ENCODE results near the gene PAK5.

PAK5 gene

DNA sequence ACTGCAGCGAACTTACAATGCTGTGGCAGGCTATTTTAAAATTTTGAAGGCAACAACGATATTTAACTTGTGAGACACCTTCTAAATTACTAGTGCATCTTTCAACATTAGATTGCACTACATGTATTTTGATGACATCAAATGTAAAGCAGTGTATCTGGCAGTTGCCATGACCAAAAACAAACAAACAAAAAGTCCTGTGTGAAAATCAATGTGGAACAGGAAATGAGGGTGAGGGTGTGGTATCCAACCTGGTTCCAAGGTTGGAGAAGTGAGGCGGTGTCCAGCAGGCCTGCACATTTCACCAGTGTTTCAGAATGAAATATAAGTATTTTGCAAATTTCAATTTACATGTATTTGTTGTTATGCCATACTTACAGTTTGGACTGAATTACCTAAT is 212.5 kb downstream of the PAK5 start:
- in situ Hi-C loops (cut with MboI; ENCODE audit: low sequenced_read_pairs) = no loop called here

DNA sequence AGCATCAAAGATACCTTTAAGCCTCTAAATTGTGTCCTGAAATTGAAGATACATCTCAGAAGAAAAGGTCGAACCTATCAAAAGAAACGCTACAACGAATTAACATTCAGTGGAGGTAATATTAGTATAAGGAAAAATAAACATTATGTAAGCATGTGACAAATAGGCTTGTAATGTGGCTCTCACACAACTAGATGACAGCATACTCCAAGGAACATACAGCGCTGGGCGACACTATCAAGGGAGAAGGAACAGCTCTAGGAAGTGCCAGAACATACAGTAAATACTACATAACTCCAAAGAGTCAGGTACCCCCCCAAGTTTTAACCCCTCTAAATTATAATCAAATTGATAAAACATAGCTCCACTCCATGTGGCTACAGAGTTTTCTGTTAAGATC is 220.9 kb downstream of the PAK5 start:
- in situ Hi-C loops (cut with MboI; ENCODE audit: low sequenced_read_pairs) = no loop called here

DNA sequence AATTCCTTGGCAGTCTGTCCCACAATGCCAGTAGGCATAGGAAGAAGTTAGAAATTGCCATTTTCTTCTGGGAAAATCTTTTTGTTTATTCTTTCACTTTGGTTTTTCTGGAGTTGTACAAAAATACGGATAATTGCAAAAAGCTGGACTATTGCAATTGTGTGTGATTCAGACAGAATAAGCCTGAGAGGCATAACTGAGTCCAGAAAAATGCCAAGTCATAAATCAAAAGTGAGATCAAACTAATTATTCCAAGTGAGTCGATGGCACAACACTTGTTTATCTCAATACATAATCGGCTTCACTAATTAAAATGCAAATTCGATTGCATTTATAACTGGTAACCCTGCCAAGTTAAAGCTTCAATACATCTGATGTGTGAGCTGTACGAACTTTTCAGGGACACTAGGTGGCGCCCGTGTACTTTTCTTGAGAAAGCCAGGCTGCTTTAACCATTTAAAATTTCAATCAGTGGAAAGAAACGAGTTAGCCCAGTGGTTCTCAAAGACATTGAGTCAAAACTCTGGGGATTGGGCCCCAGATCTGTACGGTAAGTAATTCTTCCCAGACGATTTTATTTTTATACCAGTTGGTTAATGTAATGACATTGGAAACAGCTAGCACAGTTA is 221.9 kb downstream of the PAK5 start:
- in situ Hi-C loops (cut with MboI; ENCODE audit: low sequenced_read_pairs) = no loop called here

DNA sequence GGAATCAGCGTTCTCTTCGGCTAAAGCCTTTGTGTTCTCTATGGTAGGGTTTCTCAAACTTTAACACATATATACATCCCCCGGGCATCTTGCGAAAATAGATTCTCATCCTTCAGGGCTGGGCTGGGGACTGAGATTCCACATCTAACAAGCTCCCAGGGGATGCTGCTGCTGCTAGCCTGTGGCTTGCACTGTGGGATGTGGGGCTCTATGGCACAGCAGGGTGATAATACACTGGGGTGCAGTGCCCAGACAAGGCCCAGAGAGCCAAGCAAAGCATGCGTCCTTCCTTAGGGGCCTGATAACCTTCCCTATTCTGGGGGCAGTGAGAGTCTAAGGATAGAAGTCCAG is 222.4 kb downstream of the PAK5 start:
- in situ Hi-C loops (cut with MboI; ENCODE audit: low sequenced_read_pairs) = no loop called here

DNA sequence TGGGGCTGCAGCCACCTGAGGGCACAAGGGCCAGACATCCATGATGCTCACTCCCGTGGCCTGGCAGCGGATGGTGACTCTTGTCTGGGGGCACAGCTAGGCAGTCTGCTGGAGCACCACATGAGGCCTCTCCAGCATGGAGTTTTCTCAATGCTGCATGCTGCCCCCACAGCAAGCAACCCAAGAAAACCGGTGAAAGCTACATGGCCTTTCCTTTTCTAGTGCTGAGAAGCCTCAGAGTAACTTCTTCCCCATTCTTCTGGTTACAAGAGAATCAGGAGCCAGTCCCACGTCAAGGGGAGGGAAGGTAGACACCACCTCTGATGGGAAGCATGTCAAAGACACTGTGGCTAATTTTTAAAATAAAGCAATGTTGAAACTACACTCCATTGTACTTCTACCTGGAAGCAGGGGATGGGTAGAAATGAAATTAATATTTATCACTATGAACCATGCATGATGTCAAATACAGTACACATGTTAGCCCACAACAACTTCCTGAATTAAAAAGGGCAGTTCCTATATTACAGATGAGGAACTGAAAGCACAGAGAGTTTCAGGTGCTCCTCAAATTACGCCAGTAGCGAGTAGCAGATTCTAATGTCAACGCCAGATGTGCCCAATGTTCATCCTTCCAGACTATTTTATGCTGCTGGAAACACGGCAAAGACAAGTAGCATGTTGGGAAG is 223.0 kb downstream of the PAK5 start:
- in situ Hi-C loops (cut with MboI; ENCODE audit: low sequenced_read_pairs) = no loop called here

DNA sequence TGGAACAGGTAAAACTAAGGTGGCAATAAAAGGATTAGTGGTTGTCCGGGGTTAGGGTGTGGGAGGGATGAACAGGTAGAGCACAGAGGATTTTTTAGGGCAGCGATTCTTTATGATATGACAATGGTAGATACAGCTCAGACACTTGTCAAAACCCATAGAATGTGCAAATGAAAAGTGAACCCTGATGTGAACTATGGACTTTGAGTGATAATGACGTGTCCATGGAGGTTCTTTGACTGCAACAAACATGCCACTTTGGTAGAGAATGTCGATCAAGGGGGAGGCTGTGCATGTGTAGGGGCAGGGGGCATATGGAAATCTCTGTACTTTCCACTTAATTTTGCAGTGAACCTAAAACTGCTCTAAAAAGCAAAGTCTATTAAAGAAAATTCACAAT is 223.8 kb downstream of the PAK5 start:
- in situ Hi-C loops (cut with MboI; ENCODE audit: low sequenced_read_pairs) = no loop called here

DNA sequence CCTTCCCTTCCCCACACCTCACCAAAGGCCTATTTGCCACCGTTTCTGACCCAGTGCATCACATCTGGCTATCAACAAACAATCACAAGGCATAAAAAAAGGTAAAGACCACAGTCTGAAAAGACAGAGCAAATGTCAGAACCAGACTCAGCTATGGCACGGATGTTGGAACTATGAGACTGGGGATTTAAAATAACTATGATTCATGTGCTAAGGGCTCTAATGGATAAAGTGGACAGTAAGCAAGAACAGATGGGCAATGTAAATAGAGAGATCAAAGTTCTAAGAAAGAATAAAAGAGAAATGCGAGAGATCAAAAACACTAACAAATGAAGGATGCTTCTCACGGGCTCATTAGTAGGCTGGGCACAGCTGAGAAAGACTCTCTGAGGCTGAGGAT is 225.0 kb downstream of the PAK5 start:
- in situ Hi-C loops (cut with MboI; ENCODE audit: low sequenced_read_pairs) = no loop called here

DNA sequence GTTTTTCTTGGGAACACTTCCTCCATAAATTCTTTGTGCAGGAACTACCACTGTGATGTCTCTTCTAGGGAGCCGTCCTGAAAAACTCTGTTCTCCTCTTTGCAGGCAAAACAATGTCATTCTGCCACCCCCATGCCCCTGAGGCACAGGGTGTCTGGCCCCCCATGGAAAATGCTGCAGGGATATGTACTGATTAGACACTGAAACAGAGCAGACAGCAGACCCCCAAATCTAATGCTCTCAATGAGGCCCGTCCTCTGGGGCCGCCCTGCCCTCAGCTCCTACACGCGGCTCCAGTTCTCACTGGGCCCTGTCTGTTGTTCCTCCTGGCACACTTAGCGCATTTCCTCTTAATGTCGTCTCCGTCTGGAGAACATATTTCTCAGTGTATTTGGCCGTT is 227.0 kb downstream of the PAK5 start:
- in situ Hi-C loops (cut with MboI; ENCODE audit: low sequenced_read_pairs) = no loop called here

DNA sequence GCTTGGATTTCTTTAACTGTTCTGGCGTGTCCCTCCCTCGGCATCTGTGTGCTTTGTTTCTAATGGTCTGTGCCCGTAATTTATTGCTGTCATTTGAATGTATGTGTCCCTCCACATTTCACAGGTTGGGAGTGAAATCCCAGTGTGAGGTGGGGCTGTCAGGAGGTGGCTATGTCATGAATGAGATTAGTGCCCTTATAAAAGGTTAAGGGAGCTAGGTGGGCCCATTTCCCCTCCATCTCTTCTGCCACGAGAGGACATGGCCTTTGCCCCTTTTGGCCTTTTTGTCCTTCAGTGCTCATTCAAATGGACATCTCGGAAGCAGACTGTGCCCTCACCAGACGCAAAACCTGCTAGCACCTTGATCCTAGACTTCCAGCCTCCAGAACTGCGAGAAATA is 228.2 kb downstream of the PAK5 start:
- in situ Hi-C loops (cut with MboI; ENCODE audit: low sequenced_read_pairs) = no loop called here

DNA sequence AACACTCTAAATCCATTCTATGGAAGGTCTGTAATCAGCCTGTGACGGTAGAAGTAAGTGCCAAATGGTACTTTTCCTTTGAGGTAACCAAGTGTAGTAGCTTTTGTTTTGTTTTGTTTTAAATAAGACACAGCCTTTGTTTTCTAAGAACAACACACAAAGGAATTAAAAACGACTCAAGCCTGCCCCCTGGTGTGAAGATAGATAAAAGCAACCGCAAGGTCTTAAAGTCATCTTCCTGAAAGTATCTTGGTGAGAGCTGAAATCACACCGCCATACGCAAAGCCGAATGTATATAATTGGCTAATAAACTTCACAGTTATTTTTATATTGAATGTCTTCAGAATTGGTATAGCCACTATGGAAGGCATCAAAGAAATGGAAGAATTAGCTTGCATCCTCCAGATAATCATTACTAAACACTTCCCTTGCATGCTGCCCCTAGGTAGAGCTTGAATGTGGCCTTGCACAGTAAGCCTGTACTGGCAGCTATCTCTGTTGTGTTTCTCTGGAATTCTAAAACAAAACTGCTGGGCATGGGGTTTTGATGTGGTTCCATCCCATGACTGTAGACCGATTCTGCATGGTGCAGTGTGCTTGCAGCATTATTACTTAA is 228.9 kb downstream of the PAK5 start:
- in situ Hi-C loops (cut with MboI; ENCODE audit: low sequenced_read_pairs) = loop anchor here (10.0 kb wide), 1 partner anchor 195 kb away; no protein-coding TSS in a partner anchor

DNA sequence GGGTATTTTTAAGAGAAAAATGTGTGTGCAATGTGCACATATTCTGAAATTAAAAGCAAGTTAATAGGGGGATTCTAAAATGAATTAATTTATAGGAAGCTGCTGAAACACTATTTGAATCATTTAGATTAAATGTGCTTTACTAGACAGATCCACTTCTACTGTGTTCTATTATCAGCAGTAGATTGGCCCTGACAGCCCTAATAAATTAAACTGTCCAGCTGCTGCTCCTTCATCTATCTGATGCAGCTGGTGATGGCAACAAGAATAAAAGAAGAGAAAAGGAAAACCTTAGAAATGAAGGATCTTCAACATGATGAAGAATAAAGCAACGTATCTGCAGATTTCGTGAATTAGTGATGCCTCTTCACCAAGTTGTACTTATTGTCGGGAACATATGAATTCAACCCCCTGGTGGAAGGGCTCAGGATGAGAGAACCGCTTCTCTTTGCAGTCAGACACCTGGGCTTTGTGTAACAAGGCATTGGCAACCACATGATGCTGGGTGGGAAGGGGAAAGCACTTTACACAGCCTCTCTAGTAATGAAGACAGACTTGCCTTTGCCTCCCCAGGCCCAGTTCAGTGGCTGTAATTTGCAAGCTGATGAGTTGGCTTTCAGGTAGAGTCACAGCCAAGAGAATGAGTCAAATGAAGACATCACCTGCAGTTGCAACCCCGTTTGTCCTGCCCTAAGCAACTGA is 230.1 kb downstream of the PAK5 start:
- in situ Hi-C loops (cut with MboI; ENCODE audit: low sequenced_read_pairs) = loop anchor here (10.0 kb wide), 1 partner anchor 194 kb away; no protein-coding TSS in a partner anchor

DNA sequence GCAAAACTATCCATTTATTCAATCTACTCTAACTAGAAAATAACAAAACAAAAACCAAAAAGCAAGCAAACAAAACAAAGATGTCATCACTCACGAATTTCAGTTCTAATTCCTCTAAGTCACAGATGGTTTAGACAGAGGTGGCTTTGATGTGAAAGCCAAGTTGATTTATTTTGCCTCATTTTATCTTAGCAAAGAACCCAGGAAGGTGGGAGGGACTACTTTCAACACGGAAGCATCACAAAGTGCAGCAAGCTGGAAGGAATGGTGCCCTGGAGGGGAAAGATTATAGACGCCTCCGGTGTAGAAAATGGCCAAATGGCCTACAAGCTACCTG is 236.1 kb downstream of the PAK5 start:
- in situ Hi-C loops (cut with MboI; ENCODE audit: low sequenced_read_pairs) = loop anchor here (10.0 kb wide), 1 partner anchor 188 kb away; no protein-coding TSS in a partner anchor

DNA sequence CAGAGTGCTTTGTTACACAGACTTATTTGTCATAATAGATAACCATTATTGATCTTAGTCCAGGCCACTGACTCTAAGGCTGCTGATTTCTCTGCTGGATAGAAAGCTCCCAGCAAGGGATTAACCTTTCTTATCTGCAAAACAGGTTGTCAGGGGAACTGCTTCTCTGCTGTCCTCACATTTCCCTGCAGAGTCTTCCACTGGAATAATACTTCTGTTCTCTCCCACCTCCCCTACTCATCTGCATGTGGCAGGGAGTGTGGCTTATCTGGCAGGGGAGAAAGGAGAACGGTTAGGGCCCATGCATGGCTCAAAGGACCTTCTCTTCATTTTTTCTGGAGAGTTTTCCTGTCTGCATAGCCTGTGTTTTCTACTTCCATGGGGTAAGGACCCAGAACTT is 238.3 kb downstream of the PAK5 start:
- in situ Hi-C loops (cut with MboI; ENCODE audit: low sequenced_read_pairs) = loop anchor here (10.0 kb wide), 1 partner anchor 186 kb away; no protein-coding TSS in a partner anchor

DNA sequence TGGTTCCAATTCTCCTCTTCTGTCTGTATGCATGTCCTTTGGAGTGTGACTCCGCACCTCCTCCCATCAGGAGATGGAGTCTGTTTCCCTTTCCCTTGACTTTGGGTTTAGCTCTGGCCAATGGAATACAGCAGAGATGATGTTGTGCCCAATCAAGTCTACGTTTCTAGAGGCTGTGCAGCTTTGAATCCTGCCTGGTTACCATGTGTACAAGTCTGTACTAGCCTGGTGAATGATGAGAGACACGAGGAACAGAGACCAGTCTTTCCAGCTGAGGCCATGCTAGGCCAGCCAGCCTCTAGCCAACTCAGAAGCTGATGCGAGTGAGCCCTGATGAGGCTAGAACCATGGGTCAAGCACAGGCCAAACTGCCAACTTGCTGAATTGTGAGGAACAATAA is 241.3 kb downstream of the PAK5 start:
- in situ Hi-C loops (cut with MboI; ENCODE audit: low sequenced_read_pairs) = no loop called here

DNA sequence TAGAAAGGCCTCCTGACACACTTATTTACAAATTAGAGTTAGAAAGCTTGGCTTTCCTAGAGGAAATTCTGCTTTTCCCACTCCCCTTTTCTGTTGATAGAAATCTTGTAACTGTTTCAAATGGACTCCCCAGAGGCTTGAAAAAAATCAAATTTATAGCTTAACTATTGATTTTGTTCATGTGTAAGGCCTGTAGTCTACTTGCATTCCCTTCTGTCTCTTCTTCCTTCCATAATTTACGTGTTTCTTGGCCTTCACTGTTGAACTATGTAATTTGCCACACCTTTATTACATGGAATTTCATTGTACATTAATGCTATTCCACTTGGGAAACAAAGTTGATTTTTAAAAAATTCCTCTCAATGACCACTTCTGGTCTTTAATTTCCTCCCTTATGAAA is 243.1 kb downstream of the PAK5 start:
- in situ Hi-C loops (cut with MboI; ENCODE audit: low sequenced_read_pairs) = no loop called here

DNA sequence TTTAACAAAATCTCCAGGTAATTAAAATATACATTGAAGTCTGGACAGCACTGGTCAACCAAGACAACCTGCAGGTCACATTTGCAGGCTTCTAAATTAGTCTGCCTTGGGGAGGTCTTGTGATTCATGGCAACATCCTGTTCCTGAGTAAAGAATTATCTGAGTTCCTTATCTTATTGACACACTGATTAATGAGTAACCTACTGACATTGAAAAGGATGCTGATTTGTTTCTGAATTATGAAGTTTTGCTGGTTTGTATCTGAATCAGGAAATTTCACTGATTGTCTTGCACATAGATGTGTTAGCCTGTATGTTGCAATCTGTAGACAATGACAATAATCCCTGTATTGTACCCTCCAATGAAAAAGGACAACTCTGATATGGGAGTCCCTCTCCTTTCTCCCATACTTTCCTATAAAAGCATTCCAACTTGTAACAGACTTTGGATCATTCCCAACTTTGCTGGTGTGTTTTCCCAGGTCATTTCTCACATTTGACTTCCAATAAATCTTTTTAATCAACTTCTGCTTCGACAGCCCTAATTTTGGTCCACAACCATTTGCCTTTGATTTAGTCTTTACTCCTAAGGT is 244.5 kb downstream of the PAK5 start:
- in situ Hi-C loops (cut with MboI; ENCODE audit: low sequenced_read_pairs) = no loop called here

DNA sequence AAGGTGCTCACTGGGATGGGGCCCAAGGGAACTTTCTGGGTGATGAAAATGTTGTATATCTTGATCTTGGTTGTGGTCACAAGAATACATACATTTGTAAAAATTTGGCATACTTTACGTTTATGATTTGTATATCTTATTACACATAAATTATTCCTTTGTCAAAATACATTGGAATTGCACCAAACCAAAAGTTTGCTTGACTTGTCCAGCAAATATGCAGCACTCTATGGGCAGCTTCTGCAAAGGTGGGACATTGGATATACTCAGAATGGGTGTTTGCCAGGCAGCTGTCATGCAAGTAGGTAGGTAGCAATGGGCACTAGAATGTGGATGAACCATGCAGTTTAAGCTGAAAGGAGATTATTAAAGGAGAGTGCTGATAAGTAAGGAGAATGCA is 246.5 kb downstream of the PAK5 start:
- in situ Hi-C loops (cut with MboI; ENCODE audit: low sequenced_read_pairs) = no loop called here

DNA sequence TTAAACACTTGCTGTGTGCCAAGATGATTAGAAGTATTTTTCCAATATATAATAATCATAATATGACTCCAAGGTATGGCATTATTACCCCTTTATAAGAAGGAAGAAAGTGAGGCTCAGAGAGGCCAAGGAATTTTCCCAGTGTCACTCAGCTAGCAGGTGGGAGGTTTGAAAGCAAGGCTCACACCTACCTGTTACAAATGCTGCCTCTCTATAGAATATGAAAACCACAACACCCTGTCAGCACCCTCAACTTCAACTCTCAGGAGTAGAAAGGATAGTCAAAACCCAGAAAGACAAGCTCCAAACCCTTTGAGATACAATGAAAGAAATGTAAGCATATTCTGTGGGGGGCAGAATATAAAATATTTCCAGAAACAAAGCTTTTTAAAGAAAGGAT is 247.8 kb downstream of the PAK5 start:
- in situ Hi-C loops (cut with MboI; ENCODE audit: low sequenced_read_pairs) = no loop called here

DNA sequence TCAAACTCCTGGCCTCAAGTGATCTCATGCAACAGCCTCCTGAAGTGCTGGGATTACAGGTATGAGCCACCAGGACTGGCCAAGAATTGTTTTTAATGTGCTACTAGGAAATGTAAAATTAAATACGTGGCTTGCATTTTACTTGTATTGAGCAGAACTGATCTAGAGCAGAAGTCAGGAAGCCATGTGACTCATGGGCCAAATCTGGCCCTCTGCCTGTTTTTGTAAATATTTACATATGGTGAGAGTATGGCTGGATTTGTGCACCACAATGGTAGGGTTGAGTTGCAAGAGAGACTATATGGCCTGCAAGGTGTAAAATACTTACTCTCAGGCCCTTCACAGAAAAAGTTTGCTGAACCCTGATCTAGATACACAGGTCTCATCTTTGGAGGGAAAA is 248.7 kb downstream of the PAK5 start:
- in situ Hi-C loops (cut with MboI; ENCODE audit: low sequenced_read_pairs) = no loop called here

DNA sequence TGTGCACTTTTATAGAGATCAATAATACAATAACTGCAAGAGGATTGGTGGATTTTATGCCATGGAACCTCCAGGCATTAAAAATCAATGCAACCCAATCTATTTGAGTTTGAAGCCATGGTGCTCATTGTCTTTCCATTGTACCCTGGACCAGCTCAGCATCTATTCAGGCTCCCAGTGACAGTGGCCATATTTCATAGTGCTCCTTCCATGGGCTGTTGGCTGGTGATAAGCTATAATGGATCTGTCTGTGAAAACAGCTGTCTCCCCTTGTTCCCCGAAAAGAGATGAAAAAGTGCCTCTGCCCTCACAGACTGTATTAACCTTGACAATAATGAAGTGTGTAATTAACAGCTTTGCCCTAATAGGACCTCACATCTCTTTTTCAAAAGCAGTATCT is 250.2 kb downstream of the PAK5 start:
- in situ Hi-C loops (cut with MboI; ENCODE audit: low sequenced_read_pairs) = no loop called here

DNA sequence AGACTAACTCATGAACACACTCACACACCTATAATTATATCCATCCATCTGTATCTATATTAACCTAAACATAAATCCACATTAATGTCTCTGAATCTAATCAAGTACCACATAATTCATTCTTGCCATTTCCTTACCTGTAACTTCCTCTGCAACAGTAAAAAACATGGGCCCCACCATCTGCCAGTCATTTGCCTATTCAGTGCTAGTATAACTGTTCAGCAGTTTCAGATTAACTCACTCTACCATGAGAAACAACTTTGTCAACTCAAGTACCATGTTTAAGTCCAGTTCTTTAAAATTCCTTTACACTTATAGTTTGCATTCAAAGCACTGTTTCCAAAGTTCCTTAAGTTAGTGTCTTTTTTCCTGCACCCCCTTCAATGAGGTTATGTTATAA is 255.7 kb downstream of the PAK5 start:
- in situ Hi-C loops (cut with MboI; ENCODE audit: low sequenced_read_pairs) = no loop called here

DNA sequence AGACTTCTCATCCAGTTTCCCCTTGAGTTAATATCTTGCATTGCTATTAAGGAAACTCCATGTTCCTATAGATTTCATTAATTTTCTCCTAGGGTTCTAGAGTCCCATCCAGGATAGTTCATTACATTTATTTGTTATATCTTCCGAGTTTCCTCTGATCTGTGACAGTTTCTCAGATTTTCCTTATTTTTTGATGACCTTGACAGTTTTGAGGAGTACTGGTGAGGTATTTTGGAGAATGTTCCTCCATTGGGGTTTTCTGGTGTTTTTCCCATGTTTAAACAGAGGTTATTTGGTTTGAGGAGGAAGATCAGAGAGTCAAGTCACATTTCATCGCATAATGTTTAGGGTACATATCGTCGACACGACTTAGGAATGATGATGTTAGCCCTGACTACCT is 256.7 kb downstream of the PAK5 start:
- in situ Hi-C loops (cut with MboI; ENCODE audit: low sequenced_read_pairs) = no loop called here

Data from HL-60/S4 treated with phorbol 12-myristate 13-acetate at 8.2 ng/mL for 4 days and 3 days (cell line).